Measurements from ENCODE around the gene PCSK7.

PCSK7 gene

GRCh38 chr11:117199053-117199915 lies 32.6 kb downstream of the PCSK7 start, which contains the start of gene TAGLN:
TSS of gene TAGLN (plus strand) at chr11:117199370. CDS start at chr11:117203014, 3,644 bp downstream.
- FAIRE-seq (peak; percentile 5), DNase-seq (ENCODE audit: low spot score) (peak; percentile 70)

- no peak for DNase-seq (ENCODE audit: low spot score)
- no peak for FAIRE-seq
Observed at GRCh38 chr11:117198613-117199012, 33.3 kb downstream of the PCSK7 start.

GRCh38 chr11:117197516-117198456 lies 34.1 kb downstream of the PCSK7 start:
- FAIRE-seq, result no peak
- DNase-seq (ENCODE audit: low spot score), result no peak

- FAIRE-seq (no peak), DNase-seq (ENCODE audit: low spot score) (no peak)
Observed at GRCh38 chr11:117197006-117197405, 34.9 kb downstream of the PCSK7 start.

GRCh38 chr11:117195761-117196160 lies 36.1 kb downstream of the PCSK7 start:
- FAIRE-seq, result no peak
- no peak for DNase-seq (ENCODE audit: low spot score)

- FAIRE-seq (no peak), DNase-seq (ENCODE audit: low spot score) (no peak)
Observed at GRCh38 chr11:117195258-117195657, 36.6 kb downstream of the PCSK7 start.

- DNase-seq (ENCODE audit: low spot score) (no peak), FAIRE-seq (no peak)
Observed at GRCh38 chr11:117194267-117194666, 37.6 kb downstream of the PCSK7 start.

GRCh38 chr11:117193130-117194020 lies 38.5 kb downstream of the PCSK7 start:
- FAIRE-seq, result no peak
- DNase-seq (ENCODE audit: low spot score), result no peak

- FAIRE-seq (no peak), DNase-seq (ENCODE audit: low spot score) (no peak)
Observed at GRCh38 chr11:117192401-117192875, 39.4 kb downstream of the PCSK7 start.

GRCh38 chr11:117191680-117192400 lies 40.0 kb downstream of the PCSK7 start:
- FAIRE-seq, result no peak

GRCh38 chr11:117189941-117190544 lies 41.8 kb downstream of the PCSK7 start:
- no peak for FAIRE-seq
- no peak for DNase-seq (ENCODE audit: low spot score)

More at GRCh38 chr11:117191680-117192400, 40.0 kb downstream of the PCSK7 start:
- no peak for DNase-seq (ENCODE audit: low spot score)

- DNase-seq (ENCODE audit: low spot score) (no peak), FAIRE-seq (no peak)
Observed at GRCh38 chr11:117189191-117189940, 42.5 kb downstream of the PCSK7 start.

- FAIRE-seq (no peak), DNase-seq (ENCODE audit: low spot score) (no peak)
Observed at GRCh38 chr11:117188620-117189081, 43.2 kb downstream of the PCSK7 start.

GRCh38 chr11:117187799-117188481 lies 43.9 kb downstream of the PCSK7 start:
- DNase-seq (ENCODE audit: low spot score), result no peak
- no peak for FAIRE-seq

- no peak for DNase-seq (ENCODE audit: low spot score)
- FAIRE-seq, result no peak
Observed at GRCh38 chr11:117187428-117187798, 44.5 kb downstream of the PCSK7 start.

GRCh38 chr11:117187007-117187406 lies 44.9 kb downstream of the PCSK7 start:
- FAIRE-seq (no peak), DNase-seq (ENCODE audit: low spot score) (no peak)

GRCh38 chr11:117186431-117186761 lies 45.5 kb downstream of the PCSK7 start:
- DNase-seq (ENCODE audit: low spot score), result no peak

GRCh38 chr11:117185736-117186430 lies 46.0 kb downstream of the PCSK7 start:
- no peak for DNase-seq (ENCODE audit: low spot score)
- FAIRE-seq, result no peak

More at GRCh38 chr11:117186431-117186761, 45.5 kb downstream of the PCSK7 start:
- no peak for FAIRE-seq
